GM12873 (cell line): Measurements from ENCODE around the gene EPHB1.

Experiments used
- TF ChIP-seq, protein P1 (sequence below): IDR thresholded peaks from 2 replicates; pipeline ENCODE4 v1.5.1; 2012; ENCODE audit warnings: low read depth, mild to moderate bottlenecking, moderate library complexity, low read length, control low read depth; ENCODE audit not compliant: insufficient read depth; ENCODE audit errors: missing control alignments

Gene EPHB1

GRCh38 chr3:134944429-134944828, 149.4 kb downstream of the EPHB1 start:
- TF ChIP-seq, protein P1, sequence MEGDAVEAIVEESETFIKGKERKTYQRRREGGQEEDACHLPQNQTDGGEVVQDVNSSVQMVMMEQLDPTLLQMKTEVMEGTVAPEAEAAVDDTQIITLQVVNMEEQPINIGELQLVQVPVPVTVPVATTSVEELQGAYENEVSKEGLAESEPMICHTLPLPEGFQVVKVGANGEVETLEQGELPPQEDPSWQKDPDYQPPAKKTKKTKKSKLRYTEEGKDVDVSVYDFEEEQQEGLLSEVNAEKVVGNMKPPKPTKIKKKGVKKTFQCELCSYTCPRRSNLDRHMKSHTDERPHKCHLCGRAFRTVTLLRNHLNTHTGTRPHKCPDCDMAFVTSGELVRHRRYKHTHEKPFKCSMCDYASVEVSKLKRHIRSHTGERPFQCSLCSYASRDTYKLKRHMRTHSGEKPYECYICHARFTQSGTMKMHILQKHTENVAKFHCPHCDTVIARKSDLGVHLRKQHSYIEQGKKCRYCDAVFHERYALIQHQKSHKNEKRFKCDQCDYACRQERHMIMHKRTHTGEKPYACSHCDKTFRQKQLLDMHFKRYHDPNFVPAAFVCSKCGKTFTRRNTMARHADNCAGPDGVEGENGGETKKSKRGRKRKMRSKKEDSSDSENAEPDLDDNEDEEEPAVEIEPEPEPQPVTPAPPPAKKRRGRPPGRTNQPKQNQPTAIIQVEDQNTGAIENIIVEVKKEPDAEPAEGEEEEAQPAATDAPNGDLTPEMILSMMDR = no peak

DNA sequence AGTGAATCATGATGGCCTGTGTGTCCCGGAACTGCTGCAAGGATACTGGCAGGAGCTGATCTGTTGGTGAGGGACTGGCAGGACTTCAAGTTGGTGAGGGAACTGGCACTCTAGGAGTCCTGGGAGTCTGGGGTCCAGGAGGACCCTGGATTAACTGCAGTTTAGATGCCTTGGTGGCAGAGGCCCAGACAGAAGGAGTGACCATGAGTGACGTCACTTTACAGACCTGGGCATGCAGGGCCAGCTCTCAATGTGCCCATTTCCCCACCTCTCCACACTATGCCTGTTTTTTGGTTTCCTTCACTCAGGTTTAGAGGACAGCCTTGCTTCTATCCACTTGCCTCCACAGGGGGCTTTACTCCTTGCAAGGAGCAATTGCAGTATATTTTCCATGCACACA, 154.1 kb downstream of the EPHB1 start:
- TF ChIP-seq, protein P1 = no peak

DNA sequence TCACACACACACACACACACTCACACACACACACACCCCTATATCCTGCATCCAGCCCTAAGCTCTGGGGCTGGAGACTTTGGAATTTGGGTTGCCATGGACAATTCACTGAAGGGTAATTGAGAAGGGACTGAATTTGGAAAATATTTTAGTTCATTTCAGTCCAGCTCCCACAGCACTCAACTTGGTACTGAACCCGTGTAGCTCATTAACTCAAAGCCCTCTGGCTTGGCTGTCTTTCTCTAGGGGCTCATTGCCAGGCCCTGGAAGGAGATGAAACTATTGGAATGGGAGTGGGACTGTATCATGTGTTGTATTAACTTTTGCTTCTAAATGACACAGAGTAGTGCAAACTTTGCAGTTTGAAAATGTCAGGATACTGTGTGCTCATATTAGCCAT, 157.3 kb downstream of the EPHB1 start:
- TF ChIP-seq, protein P1 = no peak

DNA sequence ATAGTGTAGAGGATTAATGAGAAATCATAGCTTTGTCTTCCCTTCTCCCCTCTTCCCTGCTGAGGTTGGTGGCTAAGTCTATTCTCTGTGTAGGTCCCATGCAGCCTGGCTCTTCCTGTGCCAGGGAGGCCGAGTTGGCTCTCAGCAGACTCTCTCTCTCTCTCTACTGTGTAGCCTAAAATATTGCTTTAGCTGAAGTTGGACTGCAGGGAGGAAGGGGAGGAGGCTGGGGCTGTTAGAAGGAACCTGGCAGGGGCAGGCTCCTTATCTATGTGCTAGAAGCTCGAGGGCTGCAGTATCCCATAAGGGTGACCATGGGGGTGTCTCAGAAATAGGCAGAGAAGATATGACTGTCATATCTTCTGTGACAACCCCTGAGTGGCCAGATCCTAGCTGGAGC, 160.8 kb downstream of the EPHB1 start:
- TF ChIP-seq, protein P1 = no peak

DNA sequence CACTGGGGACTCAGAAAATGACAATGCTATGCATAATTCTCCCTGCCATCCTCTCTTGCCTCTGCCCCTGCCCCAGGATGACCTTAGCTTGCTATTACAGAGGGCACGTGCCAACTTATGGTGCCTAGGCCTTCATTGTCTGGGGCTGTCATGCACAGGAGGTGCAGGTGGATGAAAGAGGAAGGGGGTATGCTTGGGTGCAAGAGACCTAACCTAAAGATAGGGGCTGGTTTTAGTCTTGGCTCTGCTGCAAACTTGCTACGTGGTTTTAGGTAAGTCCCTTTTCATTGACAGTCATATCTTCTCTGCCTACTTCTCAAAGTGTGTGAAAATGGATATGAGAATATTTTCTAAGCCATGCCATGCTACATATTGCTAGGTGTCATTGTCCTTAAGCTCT, 161.3 kb downstream of the EPHB1 start:
- TF ChIP-seq, protein P1 = no peak

DNA sequence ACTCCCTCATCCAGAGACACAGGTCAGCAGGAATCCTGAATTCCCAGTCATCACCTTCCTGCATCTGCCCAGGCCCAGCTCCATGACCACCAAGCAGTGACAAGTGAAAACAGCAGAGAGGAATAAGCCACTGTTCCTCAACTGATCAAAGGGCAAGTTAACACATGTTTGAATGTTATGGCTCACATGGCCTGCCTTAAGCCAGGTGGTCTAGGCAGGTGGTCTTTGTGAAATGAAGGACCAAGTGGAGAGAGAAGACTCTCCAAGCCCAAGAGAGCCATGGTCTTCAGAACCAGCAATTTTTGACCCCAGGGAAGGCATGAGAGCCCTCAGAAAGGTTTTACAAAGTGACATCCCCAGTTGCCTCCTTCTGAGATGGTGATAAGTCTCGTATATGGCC, 161.8 kb downstream of the EPHB1 start:
- TF ChIP-seq, protein P1 = no peak

- TF ChIP-seq, protein P1 = no peak
Observed at GRCh38 chr3:134959516-134959915, 164.5 kb downstream of the EPHB1 start.
